Measurements from ENCODE around the gene ARMH3.

The ARMH3 gene

GRCh38 chr10:101797403-101798059, 258.4 kb downstream of the ARMH3 start:
- H3K27ac Mint-ChIP-seq, result peak overlapping the region; percentile 30

More at GRCh38 chr10:101797403-101798059, 258.4 kb downstream of the ARMH3 start:
- H3K4me1 Mint-ChIP-seq (ENCODE audit: low read depth), result peaks cover 31% of the 10 kb centered on the region
- no peak for DNase-seq
- no peaks in the 10 kb centered on the region for H3K27me3 Mint-ChIP-seq
- peaks cover 96% of the 10 kb centered on the region for H3K36me3 Mint-ChIP-seq (ENCODE audit: low read depth)
- H3K4me3 Mint-ChIP-seq, result no peak overlapping the region
- no peaks in the 10 kb centered on the region for H3K9me3 Mint-ChIP-seq
